Karpas-422 (cell line): ENCODE data around the gene UBR1. TPM values are rescaled to one million over a fixed set of nuclear protein-coding genes. Genes with fewer than 3 reads are reported as not detected.
A peak's percentile ranks its signal among the peaks of the same experiment; 100 is the strongest.
"Not testable (repeated sequence)": the region's sequence is repeated elsewhere in the genome, so short reads cannot be mapped to it uniquely, and the experiment has no call there.

Source experiments
- DNase-seq: peaks from one replicate; pipeline ENCODE4 v3.0.0-alpha.2; 2015
- H2AFZ ChIP-seq: fragments of 200-600 bp; sonication (generic); 2 replicates; pipeline ENCODE4 v1.6.1; 2014; ENCODE audit warnings: antibody characterized with exemption, low read length, mixed read lengths
- H3K27ac ChIP-seq: fragments of 200-600 bp; sonication (generic); 2 replicates; pipeline ENCODE4 v1.5.1; 2014; ENCODE audit warnings: mild to moderate bottlenecking, low read length, moderate library complexity
- H3K27me3 ChIP-seq: fragments of 200-600 bp; sonication (generic); 2 replicates; pipeline ENCODE4 v1.6.1; 2014; ENCODE audit warnings: low read length, mixed read lengths
- H3K36me3 ChIP-seq: fragments of 200-600 bp; sonication (generic); 2 replicates; pipeline ENCODE4 v1.6.1; 2014; ENCODE audit warnings: low read length, mixed read lengths; ENCODE audit not compliant: insufficient read depth
- H3K4me1 ChIP-seq: fragments of 200-600 bp; sonication (generic); 2 replicates; pipeline ENCODE4 v1.6.1; 2014; ENCODE audit warnings: mild to moderate bottlenecking, low read length, mixed read lengths
- H3K4me2 ChIP-seq: fragments of 200-600 bp; sonication (generic); 2 replicates; pipeline ENCODE4 v1.6.1; 2014; ENCODE audit warnings: low read length, low read depth, mild to moderate bottlenecking; ENCODE audit not compliant: poor library complexity, severe bottlenecking
- H3K4me3 ChIP-seq: fragments of 200-600 bp; sonication (generic); 2 replicates; pipeline ENCODE4 v1.5.1; 2014; ENCODE audit warnings: mild to moderate bottlenecking, antibody characterized with exemption, low read length, mixed read lengths
- H3K79me2 ChIP-seq: fragments of 200-600 bp; sonication (generic); 2 replicates; pipeline ENCODE4 v1.6.1; 2014; ENCODE audit warnings: mild to moderate bottlenecking, low read length, mixed read lengths
- H3K9ac ChIP-seq: fragments of 200-600 bp; sonication (generic); 2 replicates; pipeline ENCODE4 v1.6.0; 2014; ENCODE audit warnings: low read length
- H3K9me2 ChIP-seq: fragments of 200-600 bp; sonication (generic), shearing (Covaris generic); replicated peaks from 2 replicates; pipeline ENCODE4 v1.6.0; 2014; ENCODE audit warnings: mild to moderate bottlenecking, low read length, moderate library complexity; ENCODE audit not compliant: insufficient read depth
- H3K9me3 ChIP-seq: fragments of 300-700, 200-600 bp; sonication (generic); 2 replicates; pipeline ENCODE4 v1.6.1; 2014; ENCODE audit warnings: low read length, mixed read lengths
- H4K20me1 ChIP-seq: fragments of 200-600 bp; sonication (generic); 2 replicates; pipeline ENCODE4 v1.6.1; 2014; ENCODE audit warnings: mild to moderate bottlenecking, antibody characterized with exemption, low read length, low read depth; ENCODE audit not compliant: insufficient read depth
- total RNA-seq: library from RNA; depleted of rRNA; stranded (reverse); fragments of >200 nt; shearing (Covaris generic); gene quantifications from 2 replicates; pipeline ENCODE4 v1.2.3, GENCODE V29; 2014; ENCODE audit warnings: low replicate concordance

UBR1 gene
- total RNA-seq, 1 experiment from 2014 or later: 56.0 TPM

DNA sequence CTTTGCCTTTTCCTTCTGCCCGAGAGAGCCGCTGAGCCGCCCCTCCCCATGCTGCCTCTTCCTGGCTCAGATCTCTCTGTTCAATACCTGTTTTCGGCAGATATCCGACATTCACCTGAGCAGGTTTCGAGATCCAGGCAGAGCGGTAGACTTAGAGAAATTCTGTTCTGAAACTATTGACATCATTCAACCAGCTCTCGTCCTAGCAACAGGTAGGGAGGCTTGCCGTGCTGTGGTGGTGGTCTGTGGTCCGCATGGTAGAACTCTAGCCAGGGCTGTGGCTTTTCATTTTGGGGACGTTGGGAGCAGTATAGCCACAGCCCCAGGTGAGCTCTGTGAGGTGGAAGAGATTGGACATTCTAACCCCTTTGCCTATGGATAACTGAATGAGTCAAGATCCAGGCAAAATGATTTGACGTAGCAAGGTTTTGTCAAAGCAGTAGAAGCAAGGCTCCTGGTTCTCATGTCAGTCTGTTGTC lies 28.4 kb upstream of the UBR1 start:
- Histone ChIP-seq H3K36me3 (peaks cover 26% of the 10 kb centered on the region), H3K9me3 (no peaks in the 10 kb centered on the region), H4K20me1 (peaks cover 6% of the 10 kb centered on the region; the same call in 1 of the 2 replicates), H3K4me1 (peaks cover 18% of the 10 kb centered on the region), H3K4me3 (peak overlapping the region; percentile 69), H3K27me3 (no peaks in the 10 kb centered on the region), H3K27ac (peak overlapping the region; percentile 35; the same call in 1 of the 2 replicates), H3K4me2 (peak overlapping the region; percentile 72), H3K9ac (peak overlapping the region; percentile 72), H3K79me2 (peaks cover 40% of the 10 kb centered on the region), H3K9me2 (no peaks in the 10 kb centered on the region), H2AFZ (no peak overlapping the region)
- DNase-seq: no peak

DNA sequence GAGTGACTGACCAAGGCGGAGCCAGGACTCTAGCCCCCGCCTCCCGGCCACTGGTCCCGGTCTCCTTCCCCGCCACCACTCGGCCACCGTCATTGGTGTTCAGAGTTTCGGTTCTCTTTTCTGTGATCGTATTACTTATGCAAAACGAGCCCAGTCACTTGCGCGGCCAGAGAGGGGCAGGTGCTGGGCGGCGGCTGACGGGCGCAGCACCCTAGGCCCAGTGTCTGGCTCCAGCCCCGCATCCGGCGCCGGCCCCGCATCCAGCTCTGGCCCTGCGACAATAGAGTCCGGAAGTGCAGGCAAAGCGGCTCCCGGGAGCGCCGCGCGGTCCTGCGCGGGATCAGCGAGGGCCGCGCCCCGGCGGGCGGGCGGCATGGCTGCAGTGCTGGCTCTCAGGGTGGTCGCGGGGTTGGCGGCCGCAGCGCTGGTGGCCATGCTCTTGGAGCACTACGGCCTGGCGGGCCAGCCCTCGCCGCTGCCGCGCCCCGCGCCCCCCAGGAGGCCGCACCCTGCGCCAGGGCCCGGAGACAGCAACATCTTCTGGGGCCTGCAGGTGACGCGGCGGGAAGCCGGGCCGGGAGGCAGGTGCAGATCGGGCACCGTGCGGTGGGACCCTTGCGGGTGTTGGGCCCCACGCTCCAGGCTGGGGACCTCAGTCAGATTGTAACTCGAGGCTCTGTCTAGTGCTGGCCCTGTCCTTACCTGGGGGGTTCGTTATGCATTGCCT lies 27.8 kb upstream of the UBR1 start, which contains the start of gene TMEM62:
Gene TMEM62, plus strand, starts transcription at position 157 of the 727 bp plus-strand sequence. Its CDS starts 217 bp downstream, at position 374.
- H3K4me1 ChIP-seq: peaks cover 18% of the 10 kb centered on the region
- peak within 1 kb of the TSS; percentile 60 for H2AFZ ChIP-seq
- H3K9me3 ChIP-seq: no peaks in the 10 kb centered on the region
- no peaks in the 10 kb centered on the region for H3K9me2 ChIP-seq
- DNase-seq: peak; percentile 96
- peak within 1 kb of the TSS; percentile 72 for H3K9ac ChIP-seq
- no peaks in the 10 kb centered on the region for H3K27me3 ChIP-seq
- peak within 1 kb of the TSS; percentile 72 for H3K4me2 ChIP-seq
- H3K79me2 ChIP-seq: peaks cover 40% of the 10 kb centered on the region
- peak within 1 kb of the TSS; percentile 69 for H3K4me3 ChIP-seq
- H3K36me3 ChIP-seq: peaks cover 20% of the 10 kb centered on the region
- peak within 1 kb of the TSS; percentile 35 for H3K27ac ChIP-seq
- H4K20me1 ChIP-seq: peaks cover 6% of the 10 kb centered on the region; the same call in 1 of the 2 replicates

DNA sequence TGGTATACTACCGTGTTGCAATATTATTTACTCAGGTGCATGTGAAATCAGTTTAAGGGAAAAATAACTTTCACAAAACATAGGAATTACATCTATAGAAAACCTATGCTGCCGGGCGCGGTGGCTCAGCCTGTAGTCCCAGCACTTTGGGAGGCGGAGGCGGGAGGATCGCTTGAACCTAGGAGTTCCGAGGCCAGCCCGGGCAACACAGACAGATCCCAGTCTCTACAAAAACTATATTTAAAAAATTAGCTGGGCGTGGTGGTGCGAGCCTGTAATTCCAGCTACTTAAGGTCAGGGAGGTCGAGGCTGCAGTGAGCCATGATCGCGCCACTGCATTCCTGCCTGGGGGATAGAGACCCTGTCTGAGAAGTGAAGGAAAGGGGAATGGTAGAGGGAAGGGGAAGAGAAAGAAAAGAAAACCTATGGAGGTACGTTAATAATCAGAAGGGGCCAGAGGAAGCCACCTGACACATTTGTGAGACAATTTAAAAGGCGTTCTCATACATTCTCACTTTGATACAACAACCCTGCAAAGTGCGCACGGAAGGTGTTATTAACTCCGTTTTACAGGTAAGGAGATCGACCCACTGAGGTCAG lies 27.1 kb upstream of the UBR1 start:
- Histone ChIP-seq H3K4me2 (peak overlapping the region; percentile 72), H3K36me3 (peaks cover 14% of the 10 kb centered on the region), H3K27ac (peak overlapping the region; percentile 35), H3K4me3 (peak overlapping the region; percentile 69), H3K9ac (peak overlapping the region; percentile 72), H3K9me3 (no peaks in the 10 kb centered on the region), H3K27me3 (no peaks in the 10 kb centered on the region), H3K79me2 (peaks cover 37% of the 10 kb centered on the region), H3K9me2 (no peaks in the 10 kb centered on the region), H4K20me1 (peaks cover 6% of the 10 kb centered on the region; the same call in 1 of the 2 replicates), H2AFZ (peak overlapping the region; percentile 60), H3K4me1 (peaks cover 18% of the 10 kb centered on the region)
- DNase-seq: no peak

DNA sequence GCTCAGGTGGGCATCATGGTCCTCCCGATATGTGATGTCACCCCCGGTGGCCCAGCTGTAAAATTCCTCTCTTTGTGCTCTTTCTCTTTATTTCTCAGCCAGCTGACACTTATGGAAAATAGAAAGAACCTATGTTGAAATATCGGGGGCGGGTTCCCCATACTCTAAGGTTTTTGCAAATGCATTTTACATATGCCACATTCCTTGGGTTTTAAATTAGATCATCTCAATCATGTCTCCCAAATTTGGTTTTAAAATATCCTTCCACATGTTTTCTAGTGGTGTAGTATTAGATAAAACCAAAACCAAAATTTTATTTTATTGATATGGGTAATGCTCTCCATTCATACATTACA lies 23.1 kb upstream of the UBR1 start:
- no peaks in the 10 kb centered on the region for H3K9me3 ChIP-seq

DNA sequence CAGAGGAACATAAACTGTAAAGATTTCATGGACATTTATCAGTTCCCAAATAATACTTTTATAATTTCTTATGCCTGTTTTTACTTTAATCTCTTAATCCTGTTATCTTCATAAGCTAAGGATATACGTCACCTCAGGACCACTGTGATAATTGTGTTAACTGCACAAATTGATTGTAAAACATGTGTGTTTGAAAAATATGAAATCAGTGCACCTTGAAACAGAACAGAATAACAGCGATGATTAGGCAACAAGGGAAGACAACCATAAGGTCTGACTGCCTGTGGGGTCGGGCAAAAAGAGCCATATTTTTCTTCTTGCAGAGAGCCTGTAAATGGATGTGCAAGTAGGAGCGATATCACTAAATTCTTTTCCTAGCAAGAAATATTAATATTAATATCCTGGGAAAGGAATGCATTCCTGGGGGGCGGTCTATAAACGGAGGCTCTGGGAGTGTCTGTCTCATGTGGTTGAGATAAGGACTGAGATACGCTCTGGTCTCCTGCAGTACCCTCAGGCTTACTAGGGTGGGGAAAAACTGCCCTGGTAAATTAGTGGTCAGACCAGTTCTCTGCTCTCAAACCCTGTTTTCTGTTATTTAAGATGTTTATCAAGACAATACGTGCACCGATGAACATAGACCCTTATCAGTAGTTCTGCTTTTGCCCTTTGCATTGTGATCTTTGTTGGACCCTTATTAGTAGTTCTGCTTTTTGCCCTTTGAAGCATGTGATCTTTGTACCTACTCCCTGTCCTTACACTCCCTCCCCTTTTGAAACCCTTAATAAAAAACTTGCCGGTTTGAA lies 22.5 kb upstream of the UBR1 start:
- peaks cover 12% of the 10 kb centered on the region for H3K4me1 ChIP-seq
- H3K9me3 ChIP-seq, H3K4me3 ChIP-seq, H3K36me3 ChIP-seq, DNase-seq, H3K4me2 ChIP-seq, H3K79me2 ChIP-seq, H4K20me1 ChIP-seq, H3K9ac ChIP-seq, H3K27ac ChIP-seq, H3K9me2 ChIP-seq, H2AFZ ChIP-seq, H3K27me3 ChIP-seq: not testable (repeated sequence)

More for the DNA sequence above, 23.1 kb upstream of the UBR1 start:
- no peaks in the 10 kb centered on the region for H3K9me2 ChIP-seq
- H3K9ac ChIP-seq: no peak overlapping the region
- no peak for DNase-seq
- H3K79me2 ChIP-seq: peaks cover 4% of the 10 kb centered on the region
- no peak overlapping the region for H3K4me2 ChIP-seq
- H3K27me3 ChIP-seq: no peaks in the 10 kb centered on the region
- H3K4me3 ChIP-seq: no peak overlapping the region
- no peaks in the 10 kb centered on the region for H3K36me3 ChIP-seq
- H3K27ac ChIP-seq: no peak overlapping the region
- peaks cover 8% of the 10 kb centered on the region for H3K4me1 ChIP-seq
- H2AFZ ChIP-seq: no peak overlapping the region
- no peaks in the 10 kb centered on the region for H4K20me1 ChIP-seq

DNA sequence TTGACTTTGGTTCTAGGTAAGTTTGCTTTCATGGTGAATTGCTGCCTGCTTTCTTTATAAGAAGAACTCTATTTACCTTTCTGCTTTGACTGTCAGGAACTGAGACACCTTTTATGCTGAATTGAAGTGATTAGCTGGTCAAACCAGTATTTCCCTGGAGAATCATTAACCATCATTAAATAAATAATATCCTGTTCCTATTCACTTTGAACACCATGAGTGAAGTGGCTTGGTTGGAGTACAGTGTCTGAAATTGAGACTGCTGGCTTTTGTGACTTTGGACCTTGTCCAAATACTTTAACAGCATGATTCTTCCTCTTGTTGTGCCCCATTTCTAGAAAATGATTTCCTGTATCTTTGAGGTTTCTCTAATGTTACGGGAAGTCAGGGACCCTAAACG lies 21.9 kb upstream of the UBR1 start:
- no peak for DNase-seq
- no peaks in the 10 kb centered on the region for H3K27me3 ChIP-seq
- H3K4me3 ChIP-seq: no peak overlapping the region
- peaks cover 12% of the 10 kb centered on the region for H3K4me1 ChIP-seq
- no peak overlapping the region for H3K9ac ChIP-seq
- no peak overlapping the region for H3K4me2 ChIP-seq
- no peaks in the 10 kb centered on the region for H3K9me2 ChIP-seq
- H3K79me2 ChIP-seq: no peaks in the 10 kb centered on the region
- H3K9me3 ChIP-seq: no peaks in the 10 kb centered on the region
- H2AFZ ChIP-seq: no peak overlapping the region
- no peak overlapping the region for H3K27ac ChIP-seq
- H3K36me3 ChIP-seq: no peaks in the 10 kb centered on the region
- H4K20me1 ChIP-seq: no peaks in the 10 kb centered on the region

DNA sequence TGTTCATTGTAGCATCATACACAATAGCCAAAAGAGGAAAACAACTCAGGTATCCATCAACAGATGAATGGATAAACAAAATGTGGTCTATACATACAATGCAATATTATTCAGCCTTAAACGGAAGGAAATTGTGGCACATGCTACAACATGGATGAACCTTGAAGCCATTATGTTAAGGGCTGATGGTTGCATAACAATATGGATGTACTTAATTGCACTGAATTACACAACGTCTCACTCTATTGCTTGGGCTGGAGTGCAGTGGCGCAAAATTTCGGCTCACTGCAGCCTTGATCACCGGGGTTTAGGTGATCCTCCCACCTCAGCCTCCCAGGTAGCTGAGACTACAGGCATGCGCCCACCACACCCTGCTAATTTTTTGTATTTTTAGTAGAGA lies 20.5 kb upstream of the UBR1 start:
- Histone ChIP-seq H3K9ac (no peak overlapping the region), H3K4me3 (no peak overlapping the region), H3K79me2 (no peaks in the 10 kb centered on the region), H3K27ac (no peak overlapping the region), H4K20me1 (no peaks in the 10 kb centered on the region), H3K9me2 (no peaks in the 10 kb centered on the region), H3K4me2 (no peak overlapping the region), H2AFZ (no peak overlapping the region), H3K36me3 (no peaks in the 10 kb centered on the region), H3K27me3 (no peaks in the 10 kb centered on the region), H3K4me1 (peaks cover 16% of the 10 kb centered on the region), H3K9me3 (no peaks in the 10 kb centered on the region)
- no peak for DNase-seq
